Immature natural killer cell (primary cell): Measurements from ENCODE around the gene MTERF2. TPM values are rescaled to one million over a fixed set of nuclear protein-coding genes. Genes with fewer than 3 reads are reported as not detected.

Experiments used
- DNase-seq, 3 donors: peaks; one replicate each; pipeline ENCODE4 v3.0.0; 2022; ENCODE audit warnings: mixed read lengths in 1 of 3
- H3K27ac Mint-ChIP-seq, 6 donors: one replicate each; pipeline ENCODE4 v1.8.0; 2020; ENCODE audit warnings: mixed read lengths in 6 of 6, mild to moderate bottlenecking in 5 of 6, inconsistent platforms in 4 of 6, moderate library complexity in 3 of 6
- H3K27me3 Mint-ChIP-seq, 3 donors: one replicate each; pipeline ENCODE4 v1.8.0; 2020 to 2021; ENCODE audit warnings: low read depth in 3 of 3, mild to moderate bottlenecking in 3 of 3, mixed read lengths in 3 of 3, moderate library complexity in 3 of 3, inconsistent platforms in 1 of 3
- H3K36me3 Mint-ChIP-seq, 3 donors: one replicate each; pipeline ENCODE4 v1.8.0; 2020; ENCODE audit warnings: mixed read lengths in 3 of 3, inconsistent platforms in 2 of 3, mild to moderate bottlenecking in 2 of 3
- H3K4me1 Mint-ChIP-seq, 2 donors: one replicate each; pipeline ENCODE4 v1.8.0; 2020; ENCODE audit warnings: inconsistent platforms in 2 of 2, mild to moderate bottlenecking in 2 of 2, mixed read lengths in 2 of 2, moderate library complexity in 1 of 2
- H3K4me3 Mint-ChIP-seq, 5 donors: one replicate each; pipeline ENCODE4 v1.8.0; 2020; ENCODE audit warnings: mild to moderate bottlenecking in 5 of 5, mixed read lengths in 5 of 5, inconsistent platforms in 3 of 5, moderate library complexity in 3 of 5
- H3K9me3 Mint-ChIP-seq, 6 donors: one replicate each; pipeline ENCODE4 v1.8.0; 2020; ENCODE audit warnings: mild to moderate bottlenecking in 6 of 6, mixed read lengths in 6 of 6, inconsistent platforms in 4 of 6, moderate library complexity in 3 of 6
- polyA plus RNA-seq, 3 donors: library from polyadenylated mRNA; unstranded; fragments of 300-500 nt; fragmentation: Illumina TruSeq; gene quantifications; one replicate each; pipeline ENCODE4 v1.2.3, GENCODE V29; 2021

Gene MTERF2
- polyA plus RNA-seq, 3 donors from 2014 or later, result 7.7 to 10.6 (median 9.7) TPM

DNA sequence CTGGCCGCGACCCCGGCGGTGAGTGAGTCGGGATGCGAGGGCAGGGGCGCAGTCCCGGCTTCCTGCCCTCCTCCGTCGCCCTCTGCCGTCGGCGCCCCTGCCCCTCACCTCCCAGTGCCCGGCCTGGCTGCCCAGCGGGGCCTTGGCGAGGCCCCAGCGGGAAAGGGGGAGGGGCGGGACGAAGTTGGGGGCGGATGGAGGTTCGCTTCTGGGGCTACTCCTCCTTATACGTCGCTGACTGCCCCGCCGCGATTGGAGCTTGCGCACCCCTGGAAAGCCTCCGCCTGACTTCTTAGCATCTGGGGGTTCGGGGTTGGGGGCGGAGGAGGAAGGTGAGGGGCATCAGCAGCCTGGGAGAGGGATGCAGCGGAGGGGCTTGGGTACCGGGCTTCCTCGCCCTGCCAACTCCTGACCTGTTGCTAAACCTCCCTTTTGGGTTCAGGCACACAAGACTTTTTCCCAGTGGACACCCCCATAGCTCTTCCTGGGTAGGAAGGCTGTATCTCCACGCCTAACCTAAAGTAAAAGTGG is 30.8 kb downstream of the MTERF2 start:
- peaks cover 20 to 36% of the 10 kb centered on the region in 2 donors for H3K4me1 Mint-ChIP-seq
- no peaks in the 10 kb centered on the region for H3K9me3 Mint-ChIP-seq
- H3K4me3 Mint-ChIP-seq, result peak overlapping the region; percentile 92 to 99 (median 97)
- peak overlapping the region; percentile 78 to 97 (median 92) for H3K27ac Mint-ChIP-seq
- peaks cover 0 to 3% (median 3%) of the 10 kb centered on the region in 3 donors for H3K36me3 Mint-ChIP-seq
- H3K27me3 Mint-ChIP-seq, result peaks cover 13 to 17% (median 16%) of the 10 kb centered on the region in 3 donors
- no peak for DNase-seq

DNA sequence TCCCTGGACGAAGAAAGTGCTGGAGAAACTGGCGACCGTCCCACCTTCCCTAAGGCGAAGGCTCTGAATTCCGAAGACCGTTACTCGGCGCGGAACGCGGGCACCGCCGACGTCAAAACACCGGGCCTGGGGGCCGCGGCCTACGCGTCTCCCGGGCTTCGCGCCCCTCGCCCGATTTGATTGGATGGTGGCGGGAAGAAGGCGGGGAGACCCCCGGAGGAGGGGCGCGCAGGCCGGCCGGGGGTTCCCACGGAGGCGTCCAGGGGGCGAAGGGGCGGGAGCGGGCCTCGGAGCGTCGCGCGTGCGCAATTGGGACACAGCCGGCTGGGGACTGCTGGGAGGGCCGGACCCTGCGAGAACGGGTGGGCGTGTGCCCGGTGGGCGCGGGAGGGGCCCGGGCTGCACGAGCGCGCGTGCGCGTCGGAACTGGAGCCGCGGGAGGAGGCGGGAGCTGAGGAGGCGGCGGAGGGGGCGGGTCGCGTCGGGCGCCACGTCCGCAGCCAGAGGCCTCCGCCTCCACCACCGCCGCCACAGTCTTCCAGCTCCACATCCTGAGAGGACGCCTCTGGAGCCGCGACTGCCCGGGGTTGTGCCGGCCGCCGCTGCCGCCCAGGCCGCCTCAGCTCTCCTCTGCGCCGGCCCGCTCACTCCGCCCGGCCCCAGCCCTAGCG is 31.4 kb downstream of the MTERF2 start, which contains the start of gene TMEM263:
Gene TMEM263, plus strand, starts transcription at position 531 of the 671 bp plus-strand sequence. CDS start 11,210 bp downstream, outside the sequence.
- H3K4me3 Mint-ChIP-seq, result peak within 1 kb of the TSS; percentile 92 to 99 (median 97)
- peaks cover 20 to 31% of the 10 kb centered on the region in 2 donors for H3K4me1 Mint-ChIP-seq
- H3K9me3 Mint-ChIP-seq, result no peaks in the 10 kb centered on the region
- H3K36me3 Mint-ChIP-seq, result no peaks in the 10 kb centered on the region
- DNase-seq, result peak; percentile 97 to 98 (median 97)
- H3K27me3 Mint-ChIP-seq, result peaks cover 13 to 17% (median 15%) of the 10 kb centered on the region in 3 donors
- peak within 1 kb of the TSS; percentile 88 to 97 (median 94) for H3K27ac Mint-ChIP-seq

DNA sequence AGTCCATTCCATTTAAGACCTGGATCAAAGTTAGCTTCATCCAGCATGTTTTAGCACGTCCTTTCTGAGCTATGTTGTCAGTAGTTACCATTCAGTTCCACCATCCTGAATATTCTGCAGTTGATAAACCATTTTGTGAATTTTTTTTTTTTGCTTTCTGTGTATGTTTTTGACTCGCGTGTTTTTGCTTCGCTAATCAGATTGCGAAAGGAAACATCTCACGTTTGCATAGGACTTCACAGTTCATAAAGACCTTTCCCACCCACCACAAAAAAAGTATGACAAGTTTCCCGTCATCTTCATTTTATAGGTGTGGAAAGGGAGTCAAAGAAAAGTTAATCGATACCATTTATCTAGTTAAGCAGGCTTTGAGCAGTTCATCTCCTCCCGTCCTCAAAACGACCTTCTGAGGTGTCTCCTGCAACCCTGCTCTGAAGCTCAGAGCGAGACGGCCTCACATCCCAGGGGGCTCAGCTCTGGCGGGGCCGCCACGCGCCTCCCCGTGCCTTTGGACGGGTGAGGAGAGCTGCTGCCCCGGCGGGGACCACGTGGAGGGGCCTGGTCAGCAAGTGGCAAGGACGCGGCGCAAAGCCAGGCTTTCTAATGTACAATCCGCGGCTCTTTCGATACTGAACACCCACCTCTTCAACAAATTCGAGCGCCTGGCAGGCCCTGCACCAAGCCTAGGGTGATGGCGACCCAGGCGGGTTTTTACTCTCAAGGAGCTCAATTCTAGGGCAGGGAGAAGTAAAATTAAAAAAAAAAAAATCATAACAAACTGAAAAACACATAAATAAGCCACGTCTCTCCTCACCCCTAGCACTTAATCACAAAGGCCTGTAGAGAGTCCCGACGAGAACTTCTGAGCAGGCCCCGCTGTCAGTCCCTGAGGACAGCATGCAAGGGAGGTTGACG is 32.2 kb downstream of the MTERF2 start:
- Mint-ChIP-seq H3K27ac (peak overlapping the region; percentile 88 to 96 (median 92)), H3K9me3 (no peaks in the 10 kb centered on the region), H3K27me3 (peaks cover 13 to 17% (median 15%) of the 10 kb centered on the region in 3 donors), H3K4me3 (peak overlapping the region; percentile 88 to 97 (median 92)), H3K36me3 (no peaks in the 10 kb centered on the region), H3K4me1 (peaks cover 20 to 31% of the 10 kb centered on the region in 2 donors)
- DNase-seq, result peak; percentile 6 to 14 (median 7)

DNA sequence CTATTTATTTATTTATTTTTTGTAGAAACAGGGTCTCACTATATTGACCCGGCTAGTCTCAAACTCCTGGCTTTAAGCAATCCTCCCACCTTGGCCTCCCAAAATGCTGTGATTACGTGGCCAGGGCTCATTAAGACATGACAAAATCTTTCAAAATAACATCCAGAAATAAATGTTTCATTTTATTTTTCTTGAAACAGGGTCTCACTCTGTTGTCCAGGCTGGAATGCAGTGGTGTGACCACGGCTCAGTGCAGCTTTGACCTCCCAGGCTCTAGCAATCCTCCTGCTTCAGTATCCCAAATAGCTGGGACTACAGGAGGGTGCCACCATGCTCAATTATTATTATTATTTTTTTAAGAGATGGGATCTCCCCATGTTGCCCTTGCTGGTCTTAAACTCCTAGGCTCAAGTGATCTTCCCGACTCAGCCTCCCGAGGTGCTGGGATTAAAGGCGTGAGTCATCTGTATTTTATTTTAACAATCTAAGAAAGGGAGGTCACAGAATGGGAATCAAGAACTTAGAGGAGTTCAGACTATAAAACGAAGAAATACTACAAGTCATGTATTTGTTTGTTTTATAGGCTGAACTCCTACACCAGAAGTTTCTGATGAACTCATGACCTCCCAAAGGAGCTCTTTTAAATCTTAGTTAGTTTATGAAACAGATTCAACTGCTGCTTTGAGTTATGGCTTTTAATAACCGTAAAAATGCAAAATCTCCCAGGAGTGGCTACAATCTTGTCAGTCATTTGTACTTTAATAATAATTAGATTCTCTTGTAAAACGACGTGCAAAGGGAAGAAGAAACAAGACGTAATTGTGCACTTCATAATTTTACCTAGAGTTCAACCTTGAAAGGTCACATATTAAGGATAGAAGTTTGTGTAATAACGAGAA is 33.3 kb downstream of the MTERF2 start:
- Mint-ChIP-seq H3K4me3 (peak overlapping the region in 4 of 5 donors; percentile 14 to 50 (median 37)), H3K4me1 (peaks cover 20 to 27% of the 10 kb centered on the region in 2 donors), H3K27ac (peak overlapping the region in 3 of 6 donors; percentile 91 to 96 (median 94)), H3K9me3 (no peaks in the 10 kb centered on the region), H3K36me3 (peaks cover 0 to 4% (median 0%) of the 10 kb centered on the region in 3 donors), H3K27me3 (peaks cover 13 to 17% (median 15%) of the 10 kb centered on the region in 3 donors)
- DNase-seq, result no peak

DNA sequence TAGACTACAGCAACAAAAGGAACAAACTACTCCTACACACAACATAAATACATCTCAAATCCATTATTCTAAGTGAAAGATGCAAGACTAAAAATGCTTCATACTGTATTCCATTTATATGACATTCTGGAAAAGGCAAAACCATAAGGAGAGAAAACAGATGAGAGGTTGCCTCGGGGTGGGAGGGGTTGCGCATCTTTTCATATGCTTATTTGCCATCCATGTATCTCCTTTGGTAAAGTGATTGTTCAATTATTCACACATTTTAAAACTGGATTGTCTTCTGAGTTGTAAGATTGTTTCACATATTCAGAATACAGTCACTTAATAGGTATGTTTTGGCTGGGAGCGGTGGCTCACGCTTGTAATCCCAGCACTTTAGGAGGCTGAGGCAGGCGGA is 36.4 kb downstream of the MTERF2 start:
- H3K27me3 Mint-ChIP-seq, result peaks cover 4 to 7% (median 7%) of the 10 kb centered on the region in 3 donors
- no peaks in the 10 kb centered on the region for H3K9me3 Mint-ChIP-seq
- H3K4me3 Mint-ChIP-seq, result no peak overlapping the region
- H3K27ac Mint-ChIP-seq, result no peak overlapping the region
- H3K4me1 Mint-ChIP-seq, result peaks cover 4 to 6% of the 10 kb centered on the region in 2 donors
- H3K36me3 Mint-ChIP-seq, result peaks cover 0 to 4% (median 0%) of the 10 kb centered on the region in 3 donors
- no peak for DNase-seq

DNA sequence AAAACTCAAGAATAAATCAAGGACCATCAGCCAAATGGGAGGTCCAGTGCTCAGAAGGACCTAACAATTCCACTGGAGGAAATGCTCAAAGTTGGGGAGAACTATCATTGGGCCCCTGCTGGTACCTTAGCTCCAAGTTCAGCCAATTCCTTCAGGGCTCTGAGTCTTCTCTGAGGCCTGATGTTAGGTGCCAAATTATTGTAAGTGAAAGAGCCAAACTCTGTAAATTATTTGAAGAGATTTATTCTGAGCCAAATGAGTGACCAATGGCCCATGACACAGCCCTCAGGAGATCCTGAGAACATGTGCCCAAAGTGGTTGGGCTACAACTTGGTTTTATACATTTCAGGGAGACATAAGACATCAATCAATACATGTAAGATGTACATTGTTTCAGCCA is 39.5 kb downstream of the MTERF2 start:
- Mint-ChIP-seq H3K4me1 (no peaks in the 10 kb centered on the region), H3K9me3 (no peaks in the 10 kb centered on the region), H3K27ac (no peak overlapping the region), H3K4me3 (no peak overlapping the region), H3K27me3 (peaks cover 0 to 3% (median 2%) of the 10 kb centered on the region in 3 donors), H3K36me3 (peaks cover 0 to 4% (median 0%) of the 10 kb centered on the region in 3 donors)
- DNase-seq, result no peak

DNA sequence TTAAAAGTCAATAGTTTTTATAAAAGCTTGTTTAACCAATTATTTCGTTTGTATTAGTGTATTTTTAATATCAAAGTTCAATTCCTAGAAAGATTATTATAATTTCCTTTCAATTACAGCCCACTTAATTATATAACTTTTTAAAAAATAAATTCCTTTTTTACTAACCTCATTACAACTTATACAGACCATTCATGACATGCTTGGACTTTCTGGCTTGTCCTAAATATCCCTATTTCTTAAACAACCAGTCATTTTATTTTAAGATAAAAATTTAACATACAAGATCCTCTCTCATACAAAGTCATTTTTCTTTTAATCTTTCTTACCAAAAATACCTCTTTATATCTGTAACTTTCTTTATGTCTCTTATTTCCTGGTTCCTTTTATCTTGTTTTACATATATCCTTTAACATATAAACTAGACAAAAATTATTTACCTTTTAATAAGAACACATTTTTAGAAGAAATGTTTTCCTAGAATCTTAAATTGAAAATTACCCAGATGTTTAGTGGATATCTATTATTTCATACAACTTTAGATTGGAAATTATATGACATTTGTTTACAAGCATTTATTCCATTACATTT is 41.6 kb downstream of the MTERF2 start:
- Mint-ChIP-seq H3K9me3 (no peaks in the 10 kb centered on the region), H3K27ac (no peak overlapping the region), H3K36me3 (peaks cover 0 to 4% (median 0%) of the 10 kb centered on the region in 3 donors), H3K4me1 (no peaks in the 10 kb centered on the region), H3K27me3 (peaks cover 0 to 3% (median 2%) of the 10 kb centered on the region in 3 donors), H3K4me3 (no peak overlapping the region)
- no peak for DNase-seq

DNA sequence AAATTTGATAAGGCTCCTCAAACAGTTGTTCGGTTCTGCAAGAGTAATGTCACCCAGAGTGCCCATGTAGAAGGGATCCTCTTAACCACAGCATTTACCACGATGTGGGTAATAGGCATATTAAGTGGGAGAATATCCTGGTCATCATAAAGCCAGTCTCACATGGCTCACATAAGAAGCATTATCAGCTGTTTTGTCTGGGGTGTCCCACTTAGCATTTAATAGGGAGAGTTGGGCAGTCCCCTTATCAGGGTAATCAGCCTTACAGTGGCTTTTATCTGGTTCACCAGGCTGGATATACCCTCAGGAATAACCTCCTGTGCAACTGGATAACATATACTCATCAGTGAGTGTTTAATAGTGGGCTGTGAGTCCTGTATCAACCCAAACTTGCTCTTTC is 44.2 kb downstream of the MTERF2 start:
- no peaks in the 10 kb centered on the region for H3K36me3 Mint-ChIP-seq
- H3K4me3 Mint-ChIP-seq, result no peak overlapping the region
- no peaks in the 10 kb centered on the region for H3K4me1 Mint-ChIP-seq
- no peak overlapping the region for H3K27ac Mint-ChIP-seq
- DNase-seq, result no peak
- H3K9me3 Mint-ChIP-seq, result no peaks in the 10 kb centered on the region
- H3K27me3 Mint-ChIP-seq, result peaks cover 0 to 6% (median 4%) of the 10 kb centered on the region in 3 donors

DNA sequence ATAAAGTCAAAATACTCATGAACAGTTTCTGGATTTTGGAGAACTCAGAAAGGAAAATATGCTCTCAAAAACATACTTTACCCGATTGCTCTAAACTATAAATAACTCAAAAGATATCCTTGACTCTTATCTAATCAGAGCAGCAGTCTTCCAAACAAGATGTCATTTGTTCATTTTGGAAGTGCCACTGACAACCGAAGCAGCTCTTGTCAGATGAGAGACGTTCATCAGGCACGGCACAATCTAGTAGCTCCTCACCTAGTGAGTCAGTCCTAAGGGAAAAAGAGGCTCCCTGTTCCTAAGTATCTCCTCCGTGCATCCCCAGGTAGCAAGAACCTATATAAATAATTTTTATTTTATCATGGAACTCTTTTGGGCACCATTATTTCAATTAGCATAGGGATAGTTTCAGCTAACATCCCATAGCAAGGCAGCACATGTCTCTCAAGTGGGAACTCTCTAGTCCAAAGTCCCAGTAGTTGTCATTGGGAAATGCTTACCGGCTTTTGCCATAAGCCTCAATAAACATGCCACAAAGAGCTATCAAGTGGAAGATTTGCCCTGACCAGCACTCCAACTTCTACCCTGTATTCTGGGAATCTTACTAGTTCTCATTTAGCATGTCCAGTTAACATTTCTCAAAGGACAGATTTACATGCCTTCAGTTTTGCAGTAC is 45.3 kb downstream of the MTERF2 start:
- Mint-ChIP-seq H3K9me3 (no peaks in the 10 kb centered on the region), H3K27ac (no peak overlapping the region), H3K36me3 (no peaks in the 10 kb centered on the region), H3K4me1 (no peaks in the 10 kb centered on the region), H3K4me3 (no peak overlapping the region), H3K27me3 (peaks cover 0 to 4% (median 4%) of the 10 kb centered on the region in 3 donors)
- DNase-seq, result no peak

DNA sequence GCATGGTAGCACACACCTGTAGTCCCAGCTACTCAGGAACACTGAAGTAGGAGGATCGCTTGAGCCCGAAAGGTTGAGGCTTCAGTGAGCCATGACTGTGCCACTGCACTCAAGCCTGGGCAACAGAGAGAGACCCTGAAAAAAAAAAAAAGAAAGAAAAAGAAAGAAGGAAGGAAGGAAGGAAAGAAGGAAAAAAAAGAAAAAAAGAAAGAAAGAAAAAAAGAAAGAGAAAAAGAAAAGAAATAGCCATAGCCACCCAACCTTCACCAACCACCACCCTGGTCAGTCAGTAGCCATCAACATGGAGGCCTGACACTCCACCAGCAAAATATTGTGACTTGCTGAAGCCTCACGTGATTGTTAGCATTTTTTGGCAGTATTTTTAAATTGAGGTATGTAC is 52.7 kb downstream of the MTERF2 start:
- Mint-ChIP-seq H3K4me3 (no peak overlapping the region), H3K27me3 (peaks cover 8 to 9% (median 8%) of the 10 kb centered on the region in 3 donors), H3K4me1 (no peaks in the 10 kb centered on the region), H3K9me3 (no peaks in the 10 kb centered on the region), H3K27ac (no peak overlapping the region), H3K36me3 (no peaks in the 10 kb centered on the region)
- DNase-seq, result no peak
